ENCODE measurements around the gene PDLIM1. TPM values are rescaled to one million over a fixed set of nuclear protein-coding genes. Genes with fewer than 3 reads are reported as not detected.

Gene PDLIM1
- total RNA-seq, 4 donors from 2014 or later, result 25.4 to 74.1 (median 68.5) TPM

GRCh38 chr10:95249467-95249866 lies 41.3 kb downstream of the PDLIM1 start:
- WGBS, 2 donors (ENCODE audit: low coverage in 1 of 2), result 89 to 100% methylated on average over 2 to 3 of the region's 3 CpGs
- no peaks in the 10 kb centered on the region for H3K9me3 ChIP-seq
- no peak for ATAC-seq
- H3K4me1 ChIP-seq, result peaks cover 0 to 30% (median 12%) of the 10 kb centered on the region in 3 donors
- no peak overlapping the region for H3K4me3 ChIP-seq
- H3K27ac ChIP-seq, result no peak overlapping the region
- no peaks in the 10 kb centered on the region for H3K27me3 ChIP-seq
- TF ChIP-seq EP300 (IDR thresholded peaks at IDR 0.05) (no peak), POLR2A (IDR thresholded peaks at IDR 0.05) (no peak), POLR2AphosphoS5 (IDR thresholded peaks at IDR 0.05) (no peak), CTCF (IDR thresholded peaks at IDR 0.05) (no peak)
- peaks cover 0 to 28% of the 10 kb centered on the region in 2 donors for H3K36me3 ChIP-seq

- Histone ChIP-seq H3K4me1 (peaks cover 0 to 30% (median 12%) of the 10 kb centered on the region in 3 donors), H3K36me3 (peaks cover 0 to 33% of the 10 kb centered on the region in 2 donors), H3K4me3 (no peak overlapping the region), H3K9me3 (no peaks in the 10 kb centered on the region), H3K27me3 (no peaks in the 10 kb centered on the region), H3K27ac (no peak overlapping the region)
- TF ChIP-seq EP300 (IDR thresholded peaks at IDR 0.05) (no peak), POLR2A (IDR thresholded peaks at IDR 0.05) (no peak), CTCF (IDR thresholded peaks at IDR 0.05) (no peak), POLR2AphosphoS5 (IDR thresholded peaks at IDR 0.05) (no peak)
- peak; percentile 7 for ATAC-seq
- 80% methylated on average over 1 of the region's 3 CpGs; no CpG with 5 or more reads in 1 of the 2 donors for WGBS, 2 donors (ENCODE audit: low coverage in 1 of 2)
These were observed 41.8 kb downstream of the PDLIM1 start for GRCh38 chr10:95248989-95249388.

- no peak for TF ChIP-seq POLR2AphosphoS5 (IDR thresholded peaks at IDR 0.05)
- no peak for TF ChIP-seq POLR2A (IDR thresholded peaks at IDR 0.05)
- no peak for TF ChIP-seq CTCF (IDR thresholded peaks at IDR 0.05)
- no peak for TF ChIP-seq EP300 (IDR thresholded peaks at IDR 0.05)
- 89 to 100% methylated on average over 4 of the region's 7 CpGs for WGBS, 2 donors (ENCODE audit: low coverage in 1 of 2)
- H3K9me3 ChIP-seq, result no peaks in the 10 kb centered on the region
- ATAC-seq, result no peak
- H3K27me3 ChIP-seq, result no peaks in the 10 kb centered on the region
- no peak overlapping the region for H3K4me3 ChIP-seq
- H3K4me1 ChIP-seq, result peaks cover 0 to 30% (median 12%) of the 10 kb centered on the region in 3 donors
- peak overlapping the region in 3 of 4 donors; percentile 41 to 66 (median 44) for H3K27ac ChIP-seq
- peaks cover 0 to 33% of the 10 kb centered on the region in 2 donors for H3K36me3 ChIP-seq
These were observed 42.8 kb downstream of the PDLIM1 start for GRCh38 chr10:95247881-95248583.

GRCh38 chr10:95247200-95247880 lies 43.5 kb downstream of the PDLIM1 start:
- 34 to 38% methylated on average over 3 to 6 of the region's 6 CpGs for WGBS, 2 donors (ENCODE audit: low coverage in 1 of 2)
- no peak for ATAC-seq

More at GRCh38 chr10:95247200-95247880, 43.5 kb downstream of the PDLIM1 start:
- no peaks in the 10 kb centered on the region for H3K27me3 ChIP-seq
- peak overlapping the region in 3 of 4 donors; percentile 41 to 66 (median 44) for H3K27ac ChIP-seq
- TF ChIP-seq POLR2A (IDR thresholded peaks at IDR 0.05) (no peak), POLR2AphosphoS5 (IDR thresholded peaks at IDR 0.05) (no peak), EP300 (IDR thresholded peaks at IDR 0.05) (no peak), CTCF (IDR thresholded peaks at IDR 0.05) (no peak)
- peaks cover 0 to 30% (median 12%) of the 10 kb centered on the region in 3 donors for H3K4me1 ChIP-seq
- H3K36me3 ChIP-seq, result peaks cover 0 to 33% of the 10 kb centered on the region in 2 donors
- H3K9me3 ChIP-seq, result no peaks in the 10 kb centered on the region
- no peak overlapping the region for H3K4me3 ChIP-seq
